Activated CD8-positive, alpha-beta memory T cell treated with anti-CD3 and anti-CD28 coated beads for 4 hours (primary cell): ENCODE measurements around the gene HPSE2.

ENCODE experiments used
- DNase-seq, 2 donors: peaks; one replicate each; pipeline ENCODE4 v3.0.0-alpha.2; 2020; ENCODE audit warnings: low read depth in 2 of 2

The HPSE2 gene

DNA sequence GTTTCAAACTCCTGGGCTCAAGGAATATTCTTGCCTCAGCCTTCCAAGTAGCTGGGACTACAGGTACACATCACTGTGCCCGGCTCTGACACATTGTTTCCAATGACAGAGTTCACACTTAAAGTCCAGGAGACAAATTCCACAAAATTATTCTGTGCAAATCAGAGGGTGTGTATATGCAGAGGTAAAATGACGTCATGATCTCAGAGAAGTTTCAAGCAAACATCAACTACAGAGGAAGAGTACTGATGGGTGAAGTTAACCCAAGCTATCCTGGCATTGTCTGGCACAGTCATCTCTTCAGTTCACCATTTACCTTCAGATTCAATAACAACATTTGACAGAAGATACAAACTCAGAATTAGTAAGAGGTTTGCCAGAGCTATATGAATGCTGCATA is 388.9 kb downstream of the HPSE2 start:
- DNase-seq: no peak

DNA sequence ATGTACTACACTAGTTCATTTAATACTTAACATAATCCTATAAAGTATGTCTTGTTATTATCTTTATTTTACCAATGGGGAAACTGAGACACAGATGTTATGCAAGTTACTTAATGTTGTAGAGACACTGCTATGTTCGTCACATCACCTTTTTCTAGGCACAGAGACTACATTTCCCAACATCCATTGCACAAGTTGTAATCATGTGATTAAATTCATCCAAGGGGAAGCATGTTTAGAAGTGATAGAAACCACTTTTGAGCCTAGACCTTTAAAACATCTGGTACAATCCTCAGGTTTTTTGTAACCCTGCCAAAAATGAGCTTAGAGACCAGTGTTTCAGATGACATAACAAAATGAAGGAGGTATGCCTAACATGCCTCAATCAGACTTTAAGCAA is 402.1 kb downstream of the HPSE2 start:
- DNase-seq: no peak

DNA sequence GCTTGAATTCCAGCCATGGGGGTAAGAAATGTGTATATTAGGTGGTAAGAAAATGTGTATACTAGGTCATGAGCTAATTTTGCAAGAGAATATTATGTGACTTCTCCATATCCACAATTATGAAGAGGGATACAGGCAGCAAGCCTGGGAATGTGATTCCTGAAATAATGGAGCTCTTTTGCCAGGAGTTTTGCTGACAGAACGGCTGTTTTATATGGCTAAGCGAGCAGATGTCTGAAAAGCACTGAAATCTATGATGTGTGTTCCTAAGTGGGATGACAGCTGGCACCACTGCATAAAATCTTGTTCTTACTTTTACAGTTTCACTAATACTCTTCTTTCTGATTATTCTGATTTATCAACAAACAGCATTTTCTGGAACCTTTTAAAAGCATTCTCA is 402.9 kb downstream of the HPSE2 start:
- DNase-seq: no peak

DNA sequence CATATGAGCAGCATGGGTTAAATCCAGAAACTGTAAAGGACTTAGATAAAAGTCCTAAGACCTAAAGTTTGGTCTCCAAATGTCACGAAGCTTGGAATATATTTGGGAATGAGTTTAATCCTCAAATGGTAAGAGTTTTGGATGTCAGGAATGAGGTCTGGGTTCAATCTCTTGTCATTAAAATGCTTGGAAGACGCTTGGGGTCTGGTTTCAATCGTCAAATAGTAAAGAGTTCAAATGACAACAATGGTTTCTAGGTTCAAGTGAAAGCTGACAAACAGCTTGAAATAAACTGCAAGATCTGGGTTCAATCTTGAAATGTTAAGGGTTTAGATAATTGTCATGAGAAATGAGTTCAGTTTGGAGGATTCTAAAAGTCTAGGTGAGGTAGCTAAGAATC is 403.5 kb downstream of the HPSE2 start:
- DNase-seq: no peak

DNA sequence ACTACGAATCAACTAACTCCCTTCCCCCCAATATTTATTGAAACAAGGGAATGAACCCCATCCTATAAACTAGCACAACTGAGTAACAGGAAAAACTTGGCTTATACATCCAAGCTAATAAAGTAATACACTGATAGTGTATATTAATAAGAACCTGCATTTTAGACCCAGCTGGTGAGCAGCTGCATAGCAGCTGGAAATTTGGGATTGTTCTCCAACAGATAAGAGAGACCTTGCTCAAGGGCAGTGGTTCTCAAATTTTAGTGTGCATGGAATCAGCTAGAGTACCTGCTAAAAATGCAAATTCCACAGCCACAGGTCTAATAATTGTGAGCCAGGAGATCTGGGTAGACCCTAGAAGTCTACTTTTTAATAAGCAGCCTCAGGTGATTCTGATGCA is 404.3 kb downstream of the HPSE2 start:
- no peak for DNase-seq

DNA sequence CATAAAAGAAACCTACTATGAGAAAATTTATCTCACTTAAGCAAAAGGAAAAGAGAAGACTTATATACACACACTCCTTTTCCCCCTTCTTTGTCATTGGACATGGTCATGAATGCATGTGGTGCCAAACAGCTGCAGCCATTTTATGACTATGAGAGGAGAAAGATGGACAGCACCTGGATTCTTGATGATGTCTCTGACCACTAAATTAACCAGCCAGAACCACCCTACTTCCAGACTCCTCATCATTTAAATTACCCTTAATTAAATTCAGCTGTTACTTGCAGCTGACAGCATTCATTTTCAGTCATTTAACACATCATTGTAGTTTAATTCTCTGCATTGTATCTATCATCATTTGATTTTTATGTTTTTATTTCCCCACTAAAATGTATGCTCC is 409.9 kb downstream of the HPSE2 start:
- DNase-seq: no peak

DNA sequence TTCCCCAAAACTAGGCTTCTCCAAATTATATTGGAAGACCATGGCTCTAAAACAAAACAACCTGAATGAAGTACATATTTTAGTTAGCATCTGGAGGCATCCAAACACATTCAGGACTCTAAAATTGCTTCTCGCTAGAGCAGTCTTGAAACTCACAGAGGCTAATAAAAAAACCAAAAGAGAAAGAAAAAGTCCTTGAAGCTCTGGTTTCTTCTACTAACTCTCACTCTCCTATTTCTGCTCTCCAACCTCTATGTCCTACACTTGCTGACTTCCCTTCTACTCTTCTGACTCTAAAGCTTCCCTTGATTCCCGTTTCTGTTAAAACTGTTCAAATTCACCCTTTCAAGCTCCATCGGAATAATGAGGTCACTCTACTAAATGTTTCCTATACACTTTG is 418.3 kb downstream of the HPSE2 start:
- no peak for DNase-seq

DNA sequence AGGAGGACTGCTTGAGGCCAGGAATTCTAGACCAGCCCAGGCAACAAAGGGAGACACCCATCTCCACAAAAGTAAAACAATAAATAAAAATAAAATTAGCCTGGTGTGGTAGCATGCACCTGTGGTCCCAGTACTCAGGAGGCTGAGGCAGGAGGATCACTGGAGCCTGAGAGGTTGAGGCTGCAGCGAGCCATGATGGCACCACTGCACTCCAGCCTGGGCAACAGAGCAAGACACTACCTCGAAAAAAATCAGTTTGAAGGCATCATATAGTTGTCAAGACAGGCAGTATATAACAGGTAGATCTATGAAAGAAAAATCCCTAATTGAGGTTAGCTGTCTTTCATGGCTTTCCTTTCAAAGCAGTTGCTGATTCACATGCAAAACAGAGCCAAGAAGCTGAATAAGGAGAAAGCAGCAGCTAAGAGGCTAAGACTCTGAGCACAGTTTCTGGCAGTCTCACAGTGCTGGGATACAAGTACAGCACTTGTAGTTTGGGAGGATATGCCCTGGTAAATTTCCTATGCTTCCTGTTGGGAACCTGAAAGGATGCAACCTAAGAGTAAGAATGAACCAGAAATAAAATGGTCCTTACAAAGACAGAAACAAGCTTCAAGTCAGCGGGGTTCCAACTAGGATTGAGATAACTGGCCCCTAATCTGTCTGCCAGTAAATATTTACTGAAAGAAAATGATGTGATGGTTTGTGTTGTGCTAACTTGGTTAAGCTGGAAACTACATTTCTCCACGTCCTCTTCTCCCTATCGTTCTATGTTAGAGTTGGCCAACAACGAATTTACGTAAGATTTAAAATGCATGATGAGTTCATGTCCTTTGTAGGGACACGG is 420.4 kb downstream of the HPSE2 start:
- no peak for DNase-seq

DNA sequence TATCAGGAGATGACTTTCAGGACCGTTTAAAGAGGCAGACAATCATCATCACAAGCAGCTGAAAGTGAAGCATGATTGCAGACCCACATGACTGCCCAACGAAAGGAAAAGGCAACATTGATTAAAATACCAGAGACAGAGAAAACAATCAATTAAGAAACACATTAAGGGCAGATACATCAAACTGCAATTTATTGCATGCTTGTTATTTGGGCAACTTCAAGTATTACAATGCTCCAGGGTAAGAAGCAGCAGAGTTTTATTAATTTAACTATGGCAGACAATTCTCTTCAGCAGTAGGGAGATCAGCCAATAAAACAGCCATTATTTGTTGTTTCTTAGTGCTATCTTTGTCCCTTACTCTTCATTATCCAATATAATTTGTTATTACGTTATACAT is 421.2 kb downstream of the HPSE2 start:
- no peak for DNase-seq

DNA sequence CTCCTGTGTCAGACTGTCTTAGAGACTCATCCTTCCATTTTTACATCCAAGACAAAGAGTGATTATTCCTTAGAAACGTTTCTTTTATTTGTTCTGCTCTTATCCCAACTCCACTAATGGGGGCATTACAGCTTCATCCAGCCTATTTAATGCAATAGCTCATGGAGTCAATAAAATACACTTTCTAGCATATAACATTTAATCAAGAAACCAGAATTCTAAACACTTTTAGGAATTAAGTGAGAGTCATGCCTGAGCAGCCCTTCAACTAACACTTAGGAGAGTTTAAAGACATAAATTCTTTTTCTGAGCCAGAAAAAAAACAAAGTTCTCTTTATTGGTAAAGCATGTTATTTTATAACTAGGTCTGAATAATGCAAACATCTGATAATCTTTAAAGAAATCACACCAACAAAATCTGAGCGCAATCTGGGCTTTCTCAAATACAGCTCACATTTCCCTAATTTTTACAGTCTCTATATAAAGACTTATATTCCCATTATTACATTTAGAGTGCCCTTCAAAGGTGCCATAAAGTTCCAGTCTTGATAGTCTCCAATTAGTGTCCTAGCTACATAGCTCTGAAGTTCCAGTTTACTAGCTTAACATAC is 427.3 kb downstream of the HPSE2 start:
- DNase-seq: no peak

DNA sequence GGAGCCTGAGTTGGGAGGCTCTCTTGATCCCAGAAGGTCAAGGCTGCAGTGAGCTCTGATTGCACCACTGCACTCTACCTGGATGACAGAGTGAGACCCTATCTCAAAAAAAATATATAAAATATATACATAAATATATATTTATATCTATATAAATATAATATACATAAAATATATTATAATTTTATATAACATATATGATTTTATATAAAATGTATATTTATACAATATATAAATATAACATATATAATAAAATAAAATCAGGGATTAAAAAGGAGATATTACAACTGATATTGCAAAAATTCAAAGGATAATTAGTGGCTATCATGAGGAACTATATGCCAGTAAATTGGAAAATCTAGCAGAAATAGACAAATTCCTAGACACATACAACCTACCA is 435.4 kb downstream of the HPSE2 start:
- no peak for DNase-seq

DNA sequence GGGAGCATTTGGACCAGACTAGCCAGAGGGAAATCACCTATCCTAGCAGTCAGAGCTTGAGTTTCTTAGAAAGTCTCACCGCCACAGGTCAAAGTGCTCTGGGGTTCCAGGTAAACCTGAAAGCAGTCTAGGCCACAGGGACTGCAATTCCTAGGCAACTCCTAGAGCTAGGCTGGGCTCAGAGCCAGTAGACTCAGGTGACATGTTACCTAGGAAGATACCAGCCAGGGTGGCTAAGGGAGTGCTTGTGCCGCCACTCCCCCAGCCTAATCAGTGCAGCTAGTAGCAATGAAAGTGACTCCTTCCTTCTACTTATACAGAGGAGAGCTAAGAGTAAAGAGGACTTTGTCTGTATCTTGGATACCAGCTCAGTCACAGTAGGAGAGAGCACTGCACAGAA is 440.2 kb downstream of the HPSE2 start:
- no peak for DNase-seq

DNA sequence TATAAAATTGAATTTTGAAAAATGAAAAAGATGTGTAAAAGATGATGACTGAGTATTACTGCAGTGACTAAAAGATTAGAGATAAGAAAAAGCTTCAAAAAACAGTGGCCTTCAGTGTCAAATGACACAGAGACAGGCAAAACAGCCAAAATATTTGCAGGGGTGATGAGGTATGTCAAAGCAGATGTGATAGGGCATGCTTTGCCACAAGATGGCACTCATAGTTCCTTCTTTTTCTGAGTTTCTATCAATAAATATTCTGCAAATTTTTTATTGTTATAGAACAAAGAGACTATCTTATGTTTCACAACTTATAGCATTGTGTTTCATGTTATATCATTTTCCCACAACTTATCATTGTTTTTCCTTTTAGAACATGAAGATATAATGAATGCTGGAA is 444.8 kb downstream of the HPSE2 start:
- no peak for DNase-seq

DNA sequence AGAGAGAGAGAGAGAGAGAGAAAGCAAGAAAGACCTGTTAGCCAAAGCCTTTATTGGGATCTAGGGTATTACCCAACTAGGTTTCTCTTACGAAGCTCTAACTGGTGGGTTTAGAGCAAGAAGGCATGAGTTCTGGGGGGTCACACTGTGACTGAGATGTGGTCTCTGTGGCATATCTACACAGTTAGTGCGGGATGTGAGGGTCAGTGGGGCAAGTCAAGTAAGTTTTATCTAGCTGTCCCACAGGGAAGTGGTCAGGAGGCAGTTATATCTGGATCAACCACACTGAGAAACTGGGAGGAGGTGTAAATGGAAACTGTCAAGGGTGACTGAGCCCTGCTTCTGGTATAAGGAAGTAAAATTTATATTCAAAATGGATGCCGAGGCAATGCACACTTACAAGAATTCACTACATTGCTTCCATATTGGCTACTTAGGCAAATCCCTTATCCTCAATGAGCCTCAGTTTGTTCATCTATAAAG is 457.3 kb downstream of the HPSE2 start:
- no peak for DNase-seq

DNA sequence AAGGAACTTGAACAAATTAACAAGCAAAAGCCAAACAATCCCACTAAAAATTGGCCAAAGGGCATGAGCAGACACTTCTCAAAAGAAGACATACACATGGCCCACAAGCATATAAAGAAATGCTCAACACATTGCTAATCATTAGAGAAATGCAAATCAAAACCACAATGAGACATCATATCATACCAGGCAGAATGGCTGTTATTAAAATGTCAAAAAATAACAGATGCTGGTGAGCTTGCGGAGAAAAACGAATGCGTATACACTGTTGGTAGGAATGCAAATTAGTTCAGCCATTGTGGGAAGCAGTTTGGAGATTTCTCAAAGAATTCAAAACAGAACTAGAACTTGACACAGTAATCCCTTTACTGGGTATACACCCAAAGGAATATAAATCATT is 477.2 kb downstream of the HPSE2 start:
- no peak for DNase-seq

DNA sequence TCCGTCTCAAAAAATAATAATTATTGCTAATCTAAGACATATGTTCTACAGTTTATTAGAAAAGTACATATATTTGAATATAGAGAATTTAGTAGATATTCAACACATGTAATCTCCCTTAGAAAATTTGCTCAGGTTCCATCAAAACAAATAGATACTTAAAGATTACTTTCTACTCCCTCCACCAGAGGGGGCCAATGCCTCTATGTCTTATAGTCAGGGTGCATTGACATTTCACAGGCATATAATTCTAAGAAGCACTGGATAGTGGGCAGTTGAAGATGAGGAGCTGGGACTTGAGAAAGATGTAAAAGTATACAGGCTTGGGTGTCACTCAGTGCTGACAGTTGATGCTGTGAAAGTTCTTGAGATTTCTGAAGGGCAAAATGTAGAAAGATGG is 487.4 kb downstream of the HPSE2 start:
- no peak for DNase-seq

DNA sequence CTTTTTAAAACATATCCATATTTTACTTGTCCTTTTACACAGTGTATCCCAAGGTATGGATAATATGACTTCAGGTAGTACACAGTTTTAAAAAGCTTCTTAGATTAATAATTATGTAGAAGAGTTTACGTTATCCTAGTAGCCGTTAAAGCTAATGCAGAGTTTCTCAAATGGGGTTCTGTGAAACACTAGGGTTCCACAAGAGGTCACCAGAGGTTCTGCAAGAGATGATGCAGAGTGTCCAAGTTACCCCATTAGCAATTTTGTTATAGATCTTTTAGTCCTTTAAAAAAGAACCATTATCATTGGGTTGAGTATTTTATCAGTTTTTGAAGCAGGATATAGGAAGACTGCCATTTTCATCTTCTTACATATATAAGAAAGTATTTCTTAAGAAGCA is 490.0 kb downstream of the HPSE2 start:
- DNase-seq: no peak

DNA sequence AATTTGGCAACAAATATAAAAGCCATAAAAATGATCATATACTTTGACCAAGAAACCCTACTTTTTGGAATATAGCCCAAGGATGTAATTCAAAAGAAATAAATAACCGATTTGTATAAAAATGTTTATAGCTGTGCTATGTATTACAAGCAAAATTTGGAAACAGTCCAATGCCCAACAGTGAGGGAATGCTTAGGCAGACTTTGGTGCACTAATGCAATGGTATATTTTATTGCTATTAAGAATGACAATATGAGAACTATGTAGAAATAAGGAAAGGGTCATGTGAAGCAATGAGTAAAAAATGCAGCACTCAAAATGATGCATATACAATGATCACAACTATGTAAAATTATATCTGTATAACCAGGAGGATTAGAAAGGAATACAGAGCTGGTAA is 515.1 kb downstream of the HPSE2 start:
- DNase-seq: no peak

DNA sequence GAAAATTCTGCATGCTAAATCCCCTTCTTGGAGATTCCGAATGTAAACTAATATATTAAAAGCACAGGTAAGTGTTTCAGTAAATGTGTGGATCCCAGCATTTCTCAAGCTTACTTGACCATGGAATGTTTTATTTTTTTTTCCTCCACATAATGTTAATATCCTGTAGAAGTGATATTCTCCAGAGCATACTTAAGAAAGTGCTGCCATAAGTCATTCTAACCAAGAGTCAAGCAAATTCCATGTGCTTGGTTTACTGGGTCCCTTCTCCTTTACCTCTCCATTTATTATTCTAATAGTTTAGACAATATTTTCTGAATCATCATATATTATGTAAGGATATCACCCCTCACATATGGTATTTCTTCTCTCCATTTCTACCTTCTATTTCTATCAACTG is 522.1 kb downstream of the HPSE2 start:
- DNase-seq: no peak

DNA sequence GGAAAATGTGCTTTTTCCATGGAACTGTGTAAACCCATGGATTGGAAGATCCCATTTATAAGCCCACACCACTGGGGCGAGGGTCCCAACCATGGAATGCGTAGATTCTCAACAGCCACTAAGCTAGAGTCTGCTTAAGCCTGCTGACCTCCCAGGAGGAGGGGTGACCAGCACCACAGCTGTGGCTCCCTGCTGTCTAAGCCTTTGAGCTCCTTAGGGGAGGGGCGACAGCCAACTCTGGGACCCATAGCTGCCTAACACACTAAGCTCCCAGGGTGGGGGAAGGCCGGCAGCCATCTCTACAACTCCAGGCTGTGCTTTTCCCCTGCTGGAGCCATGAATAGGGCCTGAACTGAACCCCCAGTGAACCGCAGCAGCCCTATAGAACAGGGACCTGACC is 539.1 kb downstream of the HPSE2 start:
- DNase-seq: no peak

DNA sequence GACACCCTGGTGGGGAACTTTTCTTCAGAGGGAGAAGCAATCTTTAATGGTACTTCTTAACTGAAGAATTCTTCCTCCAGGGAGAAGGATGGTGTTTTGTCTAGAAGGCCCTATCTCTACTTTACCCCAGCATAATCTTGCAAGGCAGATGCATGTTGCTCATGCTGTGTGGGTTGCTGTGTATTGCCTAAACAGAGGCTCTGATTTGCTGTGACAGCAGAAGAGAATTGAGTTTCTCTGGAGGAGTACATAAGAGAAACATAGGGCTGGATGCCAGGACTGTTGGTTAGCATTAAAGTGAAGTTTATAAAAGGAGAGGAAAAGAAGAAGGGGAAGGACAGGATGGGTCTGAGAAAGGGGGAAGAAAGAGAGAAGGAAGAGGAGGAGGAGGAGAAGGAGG is 540.8 kb downstream of the HPSE2 start:
- DNase-seq: no peak

DNA sequence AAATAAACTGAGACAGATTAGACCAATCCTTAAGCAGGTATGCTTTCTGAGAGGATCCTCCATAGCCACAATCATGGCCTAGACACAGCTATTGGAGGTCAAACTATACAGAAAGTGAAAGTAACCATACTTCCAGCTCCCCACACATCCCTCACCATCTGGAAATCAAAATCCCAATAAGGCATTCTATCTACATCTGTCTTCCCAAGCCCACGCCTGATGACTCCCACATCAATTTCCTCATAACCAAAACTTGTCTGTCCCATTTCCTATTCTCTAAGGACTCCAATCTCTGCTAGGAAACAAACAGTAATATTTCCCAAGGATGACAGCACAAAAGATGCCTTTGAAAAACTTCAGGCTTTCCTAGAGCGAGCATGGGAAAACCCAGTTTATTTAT is 541.6 kb downstream of the HPSE2 start:
- DNase-seq: no peak

DNA sequence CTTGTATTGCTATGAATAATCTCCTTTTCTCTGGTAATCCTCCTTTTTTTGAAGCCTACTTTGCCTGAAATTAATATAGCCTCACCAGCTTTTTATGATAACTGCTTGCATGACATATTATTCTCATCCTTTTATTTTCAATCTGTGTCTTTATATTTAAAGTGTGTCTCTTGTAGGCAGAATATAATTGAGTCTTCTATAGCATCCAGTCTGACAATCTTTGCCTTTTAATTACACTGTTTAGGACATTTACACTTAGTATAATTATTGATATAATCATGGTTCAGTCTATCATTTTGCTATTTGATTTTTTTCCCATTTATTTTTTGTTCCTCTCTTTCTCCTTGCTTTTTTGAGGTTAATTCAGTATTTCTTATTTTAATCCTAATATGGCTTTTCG is 548.0 kb downstream of the HPSE2 start:
- no peak for DNase-seq
